Activated T-cell treated with anti-CD3 and anti-CD28 coated beads, Interleukin-2, amount 50 U/mL, for 48 hours (primary cell): ENCODE results near the gene PTPRC.

Experiments
- DNase-seq, 2 experiments: peaks; one replicate each; pipeline ENCODE4 v3.0.0-alpha.2; 2020

Gene PTPRC

GRCh38 chr1:198772626-198773025 is 133.8 kb downstream of the PTPRC start:
- DNase-seq = no peak

GRCh38 chr1:198773030-198773429 is 134.2 kb downstream of the PTPRC start:
- no peak for DNase-seq

- no peak for DNase-seq
Measured at GRCh38 chr1:198773523-198773922, 134.7 kb downstream of the PTPRC start.

- no peak for DNase-seq
Measured at GRCh38 chr1:198774421-198774820, 135.6 kb downstream of the PTPRC start.

- no peak for DNase-seq
Measured at GRCh38 chr1:198775606-198776005, 136.8 kb downstream of the PTPRC start.

GRCh38 chr1:198776602-198777029 is 137.8 kb downstream of the PTPRC start:
- DNase-seq = no peak

GRCh38 chr1:198778049-198778448 is 139.2 kb downstream of the PTPRC start:
- DNase-seq = no peak

- DNase-seq = no peak
Measured at GRCh38 chr1:198780376-198780775, 141.5 kb downstream of the PTPRC start.

GRCh38 chr1:198788561-198789064 is 149.8 kb downstream of the PTPRC start:
- DNase-seq = peak in 1 of 2 experiments; percentile 25

GRCh38 chr1:198793714-198794113 is 154.9 kb downstream of the PTPRC start:
- DNase-seq = no peak

GRCh38 chr1:198794498-198794897 is 155.7 kb downstream of the PTPRC start:
- no peak for DNase-seq

- no peak for DNase-seq
Measured at GRCh38 chr1:198797656-198798055, 158.8 kb downstream of the PTPRC start.

GRCh38 chr1:198798923-198799386 is 160.1 kb downstream of the PTPRC start:
- no peak for DNase-seq

- DNase-seq = no peak
Measured at GRCh38 chr1:198805498-198806151, 166.8 kb downstream of the PTPRC start.

- no peak for DNase-seq
Measured at GRCh38 chr1:198806861-198807260, 168.0 kb downstream of the PTPRC start.
